ENCODE measurements around the gene STK32A.

The STK32A gene

GRCh38 chr5:147393874-147394672 lies 159.2 kb downstream of the STK32A start:
- no peak overlapping the region for H2AFZ ChIP-seq (ENCODE audit: low read depth, low read length)
- H3K36me3 ChIP-seq (ENCODE audit: insufficient read depth, low read length): peaks cover 76% of the 10 kb centered on the region
- H3K9me3 ChIP-seq (ENCODE audit: low read length): no peaks in the 10 kb centered on the region
- H3K27me3 ChIP-seq (ENCODE audit: insufficient read depth, low read length): no peaks in the 10 kb centered on the region
- H3K4me3 ChIP-seq (ENCODE audit: low read length): no peak overlapping the region
- no peaks in the 10 kb centered on the region for H3K4me1 ChIP-seq (ENCODE audit: insufficient read depth, low read length)

GRCh38 chr5:147396070-147396823 lies 161.4 kb downstream of the STK32A start:
- H2AFZ ChIP-seq (ENCODE audit: low read depth, low read length): no peak overlapping the region
- peaks cover 92% of the 10 kb centered on the region for H3K36me3 ChIP-seq (ENCODE audit: insufficient read depth, low read length)
- no peaks in the 10 kb centered on the region for H3K9me3 ChIP-seq (ENCODE audit: low read length)
- no peaks in the 10 kb centered on the region for H3K4me1 ChIP-seq (ENCODE audit: insufficient read depth, low read length)
- H3K4me3 ChIP-seq (ENCODE audit: low read length): no peak overlapping the region
- H3K27me3 ChIP-seq (ENCODE audit: insufficient read depth, low read length): no peaks in the 10 kb centered on the region

GRCh38 chr5:147397616-147398015 lies 162.8 kb downstream of the STK32A start:
- no peaks in the 10 kb centered on the region for H3K27me3 ChIP-seq (ENCODE audit: insufficient read depth, low read length)
- H3K4me1 ChIP-seq (ENCODE audit: insufficient read depth, low read length): no peaks in the 10 kb centered on the region
- no peaks in the 10 kb centered on the region for H3K9me3 ChIP-seq (ENCODE audit: low read length)
- H3K4me3 ChIP-seq (ENCODE audit: low read length): no peak overlapping the region
- peaks cover 88% of the 10 kb centered on the region for H3K36me3 ChIP-seq (ENCODE audit: insufficient read depth, low read length)
- no peak overlapping the region for H2AFZ ChIP-seq (ENCODE audit: low read depth, low read length)

GRCh38 chr5:147398860-147399259 lies 164.0 kb downstream of the STK32A start:
- Histone ChIP-seq H3K27me3 (ENCODE audit: insufficient read depth, low read length) (no peaks in the 10 kb centered on the region), H2AFZ (ENCODE audit: low read depth, low read length) (no peak overlapping the region), H3K36me3 (ENCODE audit: insufficient read depth, low read length) (peaks cover 88% of the 10 kb centered on the region), H3K4me3 (ENCODE audit: low read length) (no peak overlapping the region), H3K9me3 (ENCODE audit: low read length) (no peaks in the 10 kb centered on the region), H3K4me1 (ENCODE audit: insufficient read depth, low read length) (no peaks in the 10 kb centered on the region)

- peaks cover 91% of the 10 kb centered on the region for H3K36me3 ChIP-seq (ENCODE audit: insufficient read depth, low read length)
- no peaks in the 10 kb centered on the region for H3K4me1 ChIP-seq (ENCODE audit: insufficient read depth, low read length)
- H3K9me3 ChIP-seq (ENCODE audit: low read length): peaks cover under 1% of the 10 kb centered on the region
- no peak overlapping the region for H2AFZ ChIP-seq (ENCODE audit: low read depth, low read length)
- H3K4me3 ChIP-seq (ENCODE audit: low read length): no peak overlapping the region
- H3K27me3 ChIP-seq (ENCODE audit: insufficient read depth, low read length): no peaks in the 10 kb centered on the region
Measured at GRCh38 chr5:147400126-147400809, 165.4 kb downstream of the STK32A start.

GRCh38 chr5:147400881-147401280 lies 166.1 kb downstream of the STK32A start:
- Histone ChIP-seq H2AFZ (ENCODE audit: low read depth, low read length) (no peak overlapping the region), H3K9me3 (ENCODE audit: low read length) (peaks cover 4% of the 10 kb centered on the region), H3K4me1 (ENCODE audit: insufficient read depth, low read length) (no peaks in the 10 kb centered on the region), H3K27me3 (ENCODE audit: insufficient read depth, low read length) (no peaks in the 10 kb centered on the region), H3K36me3 (ENCODE audit: insufficient read depth, low read length) (peaks cover 91% of the 10 kb centered on the region), H3K4me3 (ENCODE audit: low read length) (no peak overlapping the region)

GRCh38 chr5:147403651-147404640 lies 169.1 kb downstream of the STK32A start:
- H3K27me3 ChIP-seq (ENCODE audit: insufficient read depth, low read length): no peaks in the 10 kb centered on the region
- no peak overlapping the region for H2AFZ ChIP-seq (ENCODE audit: low read depth, low read length)
- no peak overlapping the region for H3K4me3 ChIP-seq (ENCODE audit: low read length)
- H3K36me3 ChIP-seq (ENCODE audit: insufficient read depth, low read length): peaks cover 94% of the 10 kb centered on the region
- H3K4me1 ChIP-seq (ENCODE audit: insufficient read depth, low read length): peaks cover 18% of the 10 kb centered on the region
- peaks cover 4% of the 10 kb centered on the region for H3K9me3 ChIP-seq (ENCODE audit: low read length)

GRCh38 chr5:147404706-147405105 lies 169.9 kb downstream of the STK32A start:
- Histone ChIP-seq H3K27me3 (ENCODE audit: insufficient read depth, low read length) (no peaks in the 10 kb centered on the region), H3K36me3 (ENCODE audit: insufficient read depth, low read length) (peaks cover 94% of the 10 kb centered on the region), H3K4me1 (ENCODE audit: insufficient read depth, low read length) (peaks cover 18% of the 10 kb centered on the region), H3K9me3 (ENCODE audit: low read length) (peaks cover 4% of the 10 kb centered on the region), H3K4me3 (ENCODE audit: low read length) (no peak overlapping the region), H2AFZ (ENCODE audit: low read depth, low read length) (no peak overlapping the region)

- Histone ChIP-seq H3K27me3 (ENCODE audit: insufficient read depth, low read length) (no peaks in the 10 kb centered on the region), H3K36me3 (ENCODE audit: insufficient read depth, low read length) (peaks cover 94% of the 10 kb centered on the region), H3K4me1 (ENCODE audit: insufficient read depth, low read length) (peaks cover 18% of the 10 kb centered on the region), H3K4me3 (ENCODE audit: low read length) (no peak overlapping the region), H2AFZ (ENCODE audit: low read depth, low read length) (no peak overlapping the region), H3K9me3 (ENCODE audit: low read length) (peaks cover 4% of the 10 kb centered on the region)
Measured at GRCh38 chr5:147406636-147407035, 171.8 kb downstream of the STK32A start.

GRCh38 chr5:147407094-147407681 lies 172.4 kb downstream of the STK32A start:
- Histone ChIP-seq H3K4me1 (ENCODE audit: insufficient read depth, low read length) (peaks cover 18% of the 10 kb centered on the region), H3K27me3 (ENCODE audit: insufficient read depth, low read length) (no peaks in the 10 kb centered on the region), H2AFZ (ENCODE audit: low read depth, low read length) (no peak overlapping the region), H3K4me3 (ENCODE audit: low read length) (no peak overlapping the region), H3K36me3 (ENCODE audit: insufficient read depth, low read length) (peaks cover 94% of the 10 kb centered on the region), H3K9me3 (ENCODE audit: low read length) (peaks cover 4% of the 10 kb centered on the region)

- Histone ChIP-seq H3K9me3 (ENCODE audit: low read length) (peaks cover 4% of the 10 kb centered on the region), H3K4me1 (ENCODE audit: insufficient read depth, low read length) (peaks cover 18% of the 10 kb centered on the region), H3K36me3 (ENCODE audit: insufficient read depth, low read length) (peaks cover 99% of the 10 kb centered on the region), H3K27me3 (ENCODE audit: insufficient read depth, low read length) (no peaks in the 10 kb centered on the region), H3K4me3 (ENCODE audit: low read length) (no peak overlapping the region), H2AFZ (ENCODE audit: low read depth, low read length) (no peak overlapping the region)
Measured at GRCh38 chr5:147408980-147409379, 174.2 kb downstream of the STK32A start.

Data from neuron (in vitro differentiated cells).